GM19467 (cell line): ENCODE results near the gene WWP2.
"Not testable (repeated sequence)": the region's sequence is repeated elsewhere in the genome, so short reads cannot be mapped to it uniquely, and the experiment has no call there.

Experiments
- ATAC-seq: cut with Tn5 transposase; IDR thresholded peaks from one replicate; pipeline ENCODE4 v1.9.1; 2021; ENCODE audit warnings: mild to moderate bottlenecking, moderate library complexity; ENCODE audit not compliant: unreplicated experiment

WWP2 gene

DNA sequence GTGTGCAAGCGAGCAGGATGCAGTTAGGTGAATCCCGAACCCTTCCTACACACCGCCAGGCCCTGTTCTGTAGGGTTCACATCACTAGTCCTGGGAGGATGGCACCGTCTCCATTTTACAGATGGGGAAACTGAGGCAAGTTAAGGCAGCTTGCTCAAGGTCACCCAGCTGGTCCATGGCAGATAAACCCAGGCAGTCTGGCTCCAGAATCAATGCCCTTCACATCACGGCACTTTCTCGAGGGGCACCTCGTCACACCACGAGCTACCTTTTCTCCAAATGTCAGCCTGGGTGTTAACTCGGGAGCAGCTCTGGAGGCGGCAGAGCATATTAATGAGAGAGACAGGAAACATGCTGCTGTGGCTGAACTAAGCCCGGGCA is 16.9 kb upstream of the WWP2 start:
- ATAC-seq: no peak

DNA sequence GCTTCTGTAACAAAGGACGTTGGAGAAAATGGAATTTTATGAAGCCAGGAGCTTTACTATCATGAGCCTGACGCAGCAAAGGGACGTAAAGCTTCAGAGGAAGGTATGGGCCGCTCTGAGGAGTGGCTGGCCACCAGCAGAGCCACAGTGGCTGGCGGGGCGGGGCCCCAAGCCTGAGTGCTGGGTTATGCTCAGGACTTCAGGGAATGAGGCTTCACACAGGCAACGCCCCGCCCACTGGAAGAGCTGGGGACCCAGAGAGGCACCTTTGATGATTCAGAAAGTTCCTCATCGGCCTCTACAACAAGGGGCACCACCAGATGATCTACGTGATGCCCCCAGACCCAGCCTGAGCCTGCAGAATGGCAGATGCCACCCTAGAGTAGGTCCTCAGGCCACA is 16.2 kb upstream of the WWP2 start:
- no peak for ATAC-seq

DNA sequence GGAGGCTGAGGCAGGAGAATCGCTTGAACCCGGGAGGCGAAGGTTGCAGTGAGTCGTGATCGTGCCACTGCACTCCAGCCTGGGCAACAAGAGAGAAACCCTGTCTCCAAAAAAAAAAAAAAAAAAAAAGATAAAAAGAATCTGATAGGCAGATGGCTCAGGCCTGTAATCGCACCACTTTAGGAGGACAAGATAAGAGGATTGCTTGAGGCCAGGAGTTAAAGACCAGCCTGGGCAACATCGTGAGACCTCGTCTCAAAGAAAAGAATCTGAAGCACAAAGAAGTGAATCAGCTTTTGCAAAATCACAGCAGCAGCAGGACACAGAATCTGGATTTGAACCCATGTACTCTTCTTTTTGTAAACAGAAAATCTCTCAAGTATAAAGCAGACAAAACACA is 15.0 kb upstream of the WWP2 start:
- no peak for ATAC-seq

DNA sequence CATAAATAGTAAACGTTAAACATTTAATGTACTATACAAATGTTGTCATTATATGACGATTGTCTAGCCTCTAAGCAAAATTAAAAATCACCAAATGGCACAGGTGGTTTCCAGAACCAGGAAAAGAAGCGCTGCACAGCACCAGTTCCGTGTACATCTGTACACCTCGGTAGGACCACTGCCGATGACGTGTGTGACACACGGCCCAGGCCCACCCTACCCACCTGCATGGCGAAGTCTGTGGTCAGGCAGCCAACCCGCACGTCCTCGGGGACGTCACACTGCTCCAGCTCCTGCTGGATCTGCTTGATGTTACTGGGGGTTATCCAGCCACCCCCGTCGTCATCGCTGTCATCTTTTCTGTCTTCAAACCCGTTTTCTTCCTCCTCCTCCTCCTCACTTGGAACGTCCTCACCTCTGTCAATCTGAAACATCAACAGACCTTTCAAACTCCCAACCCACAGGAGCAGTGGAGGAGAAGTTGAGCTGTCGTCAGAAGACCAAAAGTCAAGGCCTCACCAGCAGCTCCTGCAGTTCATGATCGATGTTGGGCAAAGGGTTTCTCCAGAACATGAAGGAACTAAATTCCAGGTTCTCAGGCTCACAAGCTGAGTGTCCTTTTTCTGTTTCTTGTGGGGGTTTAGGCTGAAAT is 13.3 kb upstream of the WWP2 start:
- ATAC-seq: no peak

DNA sequence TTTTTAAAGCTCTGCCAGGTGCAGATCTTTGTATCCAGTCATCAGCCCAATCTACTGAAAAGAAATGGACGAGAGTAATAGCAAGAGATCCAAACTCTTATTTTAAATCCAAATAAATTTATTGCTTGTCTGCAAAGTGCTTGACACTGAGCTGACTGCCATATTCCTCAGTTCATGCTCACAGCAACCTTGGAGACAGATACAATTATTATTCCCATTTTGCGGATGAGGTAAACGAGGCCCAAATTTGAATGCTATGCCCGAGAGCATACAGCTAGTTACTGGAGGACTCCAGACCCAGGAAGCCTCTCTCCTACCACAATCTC is 8.0 kb upstream of the WWP2 start:
- no peak for ATAC-seq

DNA sequence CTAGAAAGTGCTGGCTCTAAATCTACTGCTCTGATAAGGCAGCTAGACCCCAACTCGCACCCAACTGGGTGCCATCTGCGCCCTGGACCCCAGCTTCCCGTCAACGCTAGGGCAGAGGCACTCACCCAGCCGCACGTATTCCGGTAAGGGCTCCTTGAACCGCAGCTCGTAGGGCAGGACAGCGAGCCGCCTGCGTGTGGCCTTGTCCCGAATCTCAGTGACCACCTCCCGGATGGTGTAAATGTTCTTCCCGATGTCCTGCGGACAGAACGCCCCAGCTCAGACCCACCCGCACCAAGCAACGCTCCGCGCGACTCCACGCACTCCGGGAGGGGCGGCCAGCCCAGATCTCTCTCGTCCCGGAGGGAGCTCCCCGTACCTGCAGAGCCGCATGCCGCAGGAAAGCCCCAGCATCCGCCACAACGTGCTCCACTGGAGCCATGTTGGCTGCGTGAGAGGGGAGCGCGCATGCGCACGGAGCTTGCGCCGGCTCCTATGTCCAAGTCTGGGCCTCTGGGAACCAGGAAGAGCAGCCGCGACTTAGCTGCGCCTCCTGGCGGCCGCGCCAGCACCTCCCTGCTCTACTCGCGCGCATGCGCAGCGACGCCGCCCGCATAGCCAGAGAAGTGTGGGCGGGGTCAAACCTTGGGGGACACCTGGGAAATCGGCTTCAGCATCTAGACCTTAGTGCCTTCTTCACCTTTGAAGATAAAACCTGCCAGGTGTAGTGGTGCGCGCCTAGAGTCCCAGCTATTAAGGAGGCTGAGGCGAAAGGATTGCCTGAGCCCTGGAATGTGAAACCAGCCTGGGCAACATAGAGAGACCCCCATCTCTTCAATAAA is 7.4 kb upstream of the WWP2 start, which contains the start of gene NOB1:
Gene NOB1, minus strand, starts transcription at position 458 of the 842 bp plus-strand sequence. Its CDS starts 16 bp downstream, at position 442.
- ATAC-seq: peak; percentile 96

DNA sequence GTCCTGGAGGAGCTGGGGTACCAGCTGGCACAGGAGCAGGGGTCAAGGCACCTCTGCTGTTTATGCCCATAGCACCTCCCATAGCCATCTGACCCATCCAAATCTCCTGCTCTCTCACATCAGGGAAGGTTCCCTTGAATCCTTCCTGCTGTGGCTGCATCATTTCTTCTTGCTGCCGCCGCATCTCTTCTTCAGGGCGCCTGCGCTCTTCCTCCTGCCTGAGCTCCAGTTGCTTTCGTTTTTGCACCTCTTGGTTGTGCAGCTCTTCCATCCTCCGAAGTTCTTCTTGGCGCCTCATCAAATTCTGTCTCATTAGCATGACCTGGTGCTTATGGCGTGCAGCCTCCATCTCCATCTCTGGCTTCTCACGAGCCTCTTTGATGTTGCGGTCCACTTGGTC is 5.4 kb upstream of the WWP2 start:
- ATAC-seq: no peak

DNA sequence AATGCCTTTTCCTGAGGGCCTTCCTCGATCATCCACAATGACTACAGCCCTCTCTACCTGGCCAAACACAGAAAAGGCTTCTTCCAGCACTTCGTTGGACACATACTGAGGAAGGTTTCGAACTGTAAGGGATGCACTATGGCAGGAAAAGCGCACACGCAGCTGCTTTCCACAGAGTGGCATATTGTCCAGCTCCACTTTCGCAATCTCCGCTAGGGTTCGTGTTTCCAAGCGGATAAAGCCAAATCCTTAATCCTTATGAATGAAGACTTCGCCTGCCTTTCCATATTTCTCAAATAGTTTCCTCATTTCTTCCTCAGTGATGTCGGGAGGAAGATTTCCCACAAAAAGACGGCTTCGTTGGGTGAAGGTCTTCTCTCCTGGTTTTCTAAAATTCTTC is 4.8 kb upstream of the WWP2 start:
- ATAC-seq: not testable (repeated sequence)

DNA sequence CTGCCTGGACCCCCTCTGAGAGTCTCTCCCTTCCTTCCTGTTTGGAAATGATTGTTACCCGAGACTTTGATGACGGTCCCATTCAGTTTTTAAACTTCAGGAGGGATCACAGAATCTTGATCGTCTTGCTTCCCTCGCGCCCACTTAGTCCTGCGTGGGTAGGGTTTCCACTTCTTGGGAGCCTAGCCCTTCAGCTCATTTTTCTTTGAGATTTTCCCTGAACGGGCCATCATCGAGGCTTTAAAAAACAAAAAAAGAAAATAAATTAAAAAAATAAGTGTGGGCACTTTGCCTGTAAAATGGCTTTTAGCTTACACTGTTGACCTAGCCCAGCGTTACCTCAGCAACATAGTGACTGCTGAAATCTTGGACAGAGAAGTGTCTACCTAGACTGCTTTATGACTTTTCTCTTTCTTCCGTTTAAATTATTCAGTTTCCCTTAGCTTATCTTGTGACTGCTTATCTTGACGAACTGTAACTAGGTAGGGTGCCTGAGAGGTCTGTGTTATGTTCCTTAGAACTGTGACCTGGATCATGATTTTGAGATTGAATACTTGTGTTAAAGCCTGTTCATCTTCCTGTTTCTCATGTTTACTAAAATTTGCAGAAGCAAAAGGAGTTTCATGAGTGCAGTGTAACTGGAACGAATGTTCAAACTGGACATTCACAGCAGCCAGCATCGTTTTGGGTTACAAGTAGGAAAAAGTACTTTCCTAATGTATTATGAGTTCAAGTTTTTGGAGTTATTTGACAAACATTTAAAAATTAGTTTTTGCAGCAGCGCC is 874 bp downstream of the WWP2 start:
- ATAC-seq: no peak

DNA sequence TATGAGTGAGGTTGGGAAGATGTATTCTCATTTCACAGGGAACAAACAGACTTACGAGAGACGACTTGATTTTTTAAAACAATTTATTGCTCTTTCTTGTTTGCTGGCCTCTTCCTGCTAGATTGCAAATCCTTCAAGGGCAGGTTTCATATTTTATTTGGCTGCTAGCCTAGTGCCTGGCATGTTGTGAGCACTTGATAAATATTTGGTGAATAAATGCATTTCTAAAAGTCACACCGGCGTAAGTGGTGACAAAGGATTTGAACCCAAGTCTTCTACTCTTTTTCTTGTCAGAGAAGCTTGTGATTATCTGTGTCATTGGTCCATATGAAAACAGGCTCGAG is 1.4 kb downstream of the WWP2 start:
- no peak for ATAC-seq

DNA sequence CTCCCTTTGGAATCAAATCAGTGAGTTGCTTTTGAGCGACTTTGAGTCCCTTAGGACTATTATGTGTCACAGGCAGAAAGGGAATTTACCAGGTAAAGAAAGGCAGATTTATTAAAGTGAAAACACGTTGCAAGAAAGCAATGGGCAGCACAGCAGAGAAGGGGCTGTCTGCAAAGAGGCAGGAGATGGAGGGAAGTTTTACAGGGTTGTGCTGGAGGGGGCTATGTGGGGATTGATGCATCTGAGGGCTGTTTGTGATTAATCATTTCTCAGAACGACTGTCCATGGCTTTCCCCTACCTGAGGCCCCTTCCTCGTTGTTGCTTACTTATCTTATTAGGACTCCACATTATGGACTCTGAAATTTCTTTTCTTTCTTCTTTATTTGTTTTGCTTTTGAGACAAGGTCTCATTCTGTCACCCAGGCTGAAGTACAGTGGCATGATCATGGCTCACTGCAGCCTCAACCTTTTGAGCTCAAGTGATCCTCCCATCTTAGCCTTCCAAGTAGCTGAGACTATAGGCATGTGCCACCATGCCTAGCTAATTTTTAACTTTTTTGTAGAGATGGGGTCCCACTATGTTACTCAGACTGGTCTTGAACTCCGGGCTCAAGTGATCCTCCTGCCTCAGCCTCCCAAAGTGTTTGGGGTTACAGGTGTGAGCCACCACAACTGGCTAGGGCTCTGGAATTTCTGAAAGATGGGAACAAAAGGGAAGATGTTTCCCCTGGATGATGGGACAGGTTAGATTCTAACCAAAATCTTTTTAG is 5.5 kb downstream of the WWP2 start:
- no peak for ATAC-seq

DNA sequence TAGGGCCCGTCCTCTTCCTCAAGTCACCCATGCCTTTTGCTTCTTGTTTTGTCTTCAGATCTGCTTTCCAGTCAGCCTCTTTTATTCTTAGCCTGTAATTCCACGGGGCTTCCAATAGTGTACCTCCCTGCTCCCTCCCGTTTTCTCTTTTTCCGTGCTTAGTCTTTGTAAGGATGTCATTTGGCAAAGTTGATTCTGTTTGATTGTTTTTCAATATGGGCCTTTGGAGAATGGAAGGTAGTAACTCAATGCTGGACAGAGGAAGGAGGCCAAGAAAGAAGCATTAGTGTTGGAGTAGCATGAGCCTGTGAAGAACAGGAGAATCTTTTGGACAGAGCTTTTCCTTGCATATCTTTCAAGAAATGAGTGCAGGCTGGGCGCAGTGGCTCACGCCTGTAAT is 6.5 kb downstream of the WWP2 start:
- no peak for ATAC-seq

DNA sequence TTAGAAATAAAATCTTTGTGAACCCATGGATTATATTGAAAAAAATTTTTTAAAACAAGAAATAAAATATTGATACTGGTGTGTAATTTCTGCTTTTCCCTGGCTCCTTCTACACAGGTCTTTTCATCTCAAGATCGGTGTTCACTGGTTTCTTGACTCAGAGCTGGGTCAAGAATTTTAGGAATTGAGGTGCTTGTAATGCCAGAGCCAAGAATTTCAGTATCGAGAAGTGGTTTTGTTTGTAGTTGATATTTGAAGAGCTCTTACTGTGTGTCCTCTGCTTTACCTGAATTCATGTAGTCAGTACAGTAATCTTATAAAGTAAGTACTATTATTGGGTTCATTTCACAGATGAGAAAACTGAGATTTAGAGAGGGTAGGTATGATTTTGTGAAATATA is 7.3 kb downstream of the WWP2 start:
- ATAC-seq: no peak

DNA sequence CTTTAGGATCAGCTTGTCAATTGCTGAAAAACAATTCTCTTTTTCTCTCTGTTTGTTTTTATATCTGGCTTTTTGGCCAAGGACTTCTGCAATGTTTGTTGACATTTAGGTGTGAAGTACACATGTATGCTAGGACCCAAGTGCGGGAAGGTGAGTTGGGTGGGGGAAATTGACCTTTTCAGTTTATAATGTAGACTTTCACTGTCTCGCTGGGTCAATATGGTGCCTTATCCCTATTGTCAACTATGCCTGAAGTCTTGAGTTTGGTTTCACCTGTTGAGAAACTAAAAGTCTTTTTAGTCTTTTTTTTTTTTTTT is 9.5 kb downstream of the WWP2 start:
- no peak for ATAC-seq

DNA sequence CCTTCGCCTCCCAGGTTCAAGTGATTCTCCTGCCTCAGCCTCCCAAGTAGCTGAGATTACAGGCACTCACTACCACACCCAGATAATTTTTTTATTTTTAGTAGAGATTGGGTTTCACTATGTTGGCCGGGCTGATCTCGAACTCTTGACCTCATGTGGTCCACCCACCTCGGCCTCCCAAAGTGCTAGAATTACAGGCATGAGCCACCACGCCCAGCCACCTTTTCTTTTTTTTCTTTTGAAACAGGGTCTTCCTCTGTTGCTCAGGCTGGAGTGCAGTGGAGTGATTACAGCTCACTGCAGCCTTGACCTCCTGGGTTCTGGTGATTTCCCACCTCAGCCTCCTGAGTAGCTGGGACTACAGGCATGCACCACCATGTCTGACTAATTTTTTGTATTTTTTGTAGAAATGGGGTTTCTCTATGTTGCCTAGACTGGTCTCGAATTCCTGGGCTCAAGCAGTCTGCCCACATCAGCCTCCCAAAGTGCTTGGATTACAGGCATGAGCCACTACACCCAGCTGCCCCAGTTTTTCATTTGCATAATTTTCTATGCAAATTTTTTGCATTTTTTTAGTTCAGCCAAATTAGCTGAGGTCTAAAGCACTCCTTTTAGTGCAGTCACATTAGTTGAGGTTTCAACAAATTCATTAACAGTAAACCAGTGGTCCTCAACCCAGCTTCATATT is 11.3 kb downstream of the WWP2 start:
- ATAC-seq: peak; percentile 45

DNA sequence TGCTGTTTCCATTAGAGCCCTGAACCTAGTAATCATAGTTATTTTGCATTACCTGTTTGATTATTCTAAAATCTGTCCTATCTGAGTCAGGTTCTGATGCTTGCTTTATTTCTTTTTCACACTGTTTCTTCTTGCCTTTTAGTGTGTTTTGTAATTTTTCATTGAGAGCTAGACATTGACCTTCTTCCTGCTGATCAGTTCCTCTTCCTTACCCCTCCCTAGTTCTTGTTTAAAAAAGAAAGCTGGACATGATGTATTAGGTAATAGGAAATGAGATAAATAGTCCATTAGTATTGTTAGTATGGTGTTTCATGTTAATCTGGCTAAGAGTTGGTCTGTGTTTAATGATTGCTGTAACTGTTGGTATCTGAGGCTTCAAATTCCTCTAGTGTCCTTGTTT is 13.4 kb downstream of the WWP2 start:
- ATAC-seq: no peak

DNA sequence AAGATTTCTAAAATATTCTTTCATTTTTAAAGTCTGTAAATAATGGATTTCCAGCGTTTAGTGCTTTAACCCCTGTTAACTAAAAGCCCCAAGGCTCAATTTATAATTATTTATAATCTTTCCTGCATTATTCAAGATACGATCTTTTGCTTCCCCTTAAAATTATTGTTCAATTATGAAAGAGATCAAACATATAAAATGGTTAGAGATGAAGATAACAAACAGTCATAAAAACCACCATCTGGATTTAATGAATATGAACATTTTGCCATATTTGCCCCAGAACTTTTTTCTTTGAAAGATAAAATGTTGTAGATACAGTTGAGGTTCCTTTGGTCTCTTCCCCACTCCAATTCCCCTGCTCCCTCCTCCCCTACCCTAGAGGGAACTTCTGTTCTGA is 17.6 kb downstream of the WWP2 start:
- ATAC-seq: no peak

DNA sequence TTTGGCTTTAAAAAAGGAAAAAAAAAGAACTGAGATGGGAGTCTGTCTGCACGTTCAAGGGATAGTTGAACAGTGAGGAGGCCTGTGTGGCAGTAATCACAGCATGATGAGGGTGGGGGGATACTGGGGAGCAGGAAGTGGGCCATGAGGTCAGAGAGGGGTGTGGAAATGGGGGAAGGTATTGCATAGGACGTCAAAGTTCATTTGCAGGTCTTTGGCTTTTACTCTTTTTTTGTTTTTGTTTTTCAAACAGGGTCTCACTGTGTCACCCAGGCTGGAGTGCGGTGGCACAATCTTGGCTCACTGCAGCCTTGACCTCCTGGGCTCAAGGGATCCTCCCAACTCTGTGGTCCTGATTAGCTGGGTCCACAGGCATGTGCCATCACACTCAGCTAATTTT is 19.0 kb downstream of the WWP2 start:
- ATAC-seq: no peak

DNA sequence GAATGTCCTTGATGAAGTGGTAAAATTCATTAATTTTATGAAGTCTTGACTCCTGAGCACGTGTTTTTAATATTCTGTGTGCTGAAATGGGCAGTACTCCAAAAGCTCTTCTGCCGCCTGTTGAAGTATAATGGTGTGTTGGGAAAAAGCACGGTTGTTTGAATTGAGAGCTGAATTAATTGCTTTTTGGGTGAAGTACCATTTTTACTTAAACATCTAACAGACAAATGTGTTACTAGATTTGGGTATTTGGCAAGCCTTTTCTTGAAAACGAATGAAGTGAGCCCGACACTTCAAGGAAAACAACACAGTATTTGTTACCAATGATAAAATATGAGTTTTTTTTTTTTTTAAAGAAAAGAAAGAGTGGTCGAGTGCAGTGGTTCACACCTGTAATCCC is 22.5 kb downstream of the WWP2 start:
- ATAC-seq: no peak

DNA sequence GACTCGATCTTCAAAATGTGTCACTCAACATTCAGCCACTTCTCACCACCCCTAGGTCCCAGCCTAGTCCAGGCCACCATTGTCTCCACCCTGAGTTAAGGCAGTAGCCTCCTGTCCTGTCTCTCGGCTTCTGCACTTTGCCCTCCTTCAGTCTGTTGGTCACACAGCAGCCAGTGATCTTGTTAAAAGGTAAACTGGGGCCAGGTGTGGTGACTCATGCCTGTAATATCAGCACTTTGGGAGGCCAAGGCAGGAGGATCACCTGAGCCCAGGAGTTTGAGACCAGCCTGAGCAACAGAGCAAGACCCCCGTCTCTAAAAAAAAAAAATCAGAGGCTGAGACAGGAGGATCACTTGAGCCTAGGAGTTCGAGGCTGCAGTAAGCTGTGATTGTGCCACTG is 25.8 kb downstream of the WWP2 start:
- no peak for ATAC-seq

DNA sequence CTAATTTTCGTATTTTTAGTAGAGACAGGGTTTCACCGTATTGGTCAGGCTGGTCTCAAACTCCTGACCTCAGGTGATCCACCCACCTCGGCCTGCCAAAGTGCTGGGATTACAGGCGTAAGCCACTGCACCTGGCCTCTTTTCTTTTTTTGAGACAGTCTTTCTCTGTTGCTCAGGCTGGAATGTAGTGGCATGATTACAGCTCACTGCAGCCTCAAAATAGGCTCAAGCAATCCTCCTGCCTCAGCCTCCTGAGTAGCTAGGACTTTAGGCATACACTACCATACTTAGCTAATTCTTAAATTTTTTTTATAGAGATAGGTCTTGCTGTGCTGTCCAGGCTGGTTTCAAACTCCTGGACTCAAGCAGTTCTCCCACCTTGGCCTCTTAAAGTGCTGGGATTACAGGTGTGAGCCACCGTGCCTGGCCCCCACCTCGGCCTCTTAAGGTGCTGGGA is 29.3 kb downstream of the WWP2 start:
- ATAC-seq: not testable (repeated sequence)
